ENCODE data around the gene TP63.

The TP63 gene

GRCh38 chr3:189635339-189635738 is 4.2 kb downstream of the TP63 start:
- TF ChIP-seq CTCF (IDR thresholded peaks at IDR 0.05), result no peak
- H3K27ac ChIP-seq, result no peak overlapping the region

GRCh38 chr3:189636048-189636447 is 4.9 kb downstream of the TP63 start:
- TF ChIP-seq CTCF (IDR thresholded peaks at IDR 0.05), result no peak
- no peak overlapping the region for H3K4me3 ChIP-seq
- DNase-seq (ENCODE audit: low spot score), result no peak
- no peak overlapping the region for H3K27ac ChIP-seq

More at GRCh38 chr3:189635339-189635738, 4.2 kb downstream of the TP63 start:
- no peak for DNase-seq (ENCODE audit: low spot score)
- H3K4me3 ChIP-seq, result no peak overlapping the region

- H3K27ac ChIP-seq, result no peak overlapping the region
- no peak for DNase-seq (ENCODE audit: low spot score)
- no peak for TF ChIP-seq CTCF (IDR thresholded peaks at IDR 0.05)
- H3K4me3 ChIP-seq, result no peak overlapping the region
Measured at GRCh38 chr3:189637750-189638149, 6.6 kb downstream of the TP63 start.

- no peak for TF ChIP-seq CTCF (IDR thresholded peaks at IDR 0.05)
- no peak for DNase-seq (ENCODE audit: low spot score)
- Histone ChIP-seq H3K27ac (no peak overlapping the region), H3K4me3 (no peak overlapping the region)
Measured at GRCh38 chr3:189638276-189639031, 7.3 kb downstream of the TP63 start.

GRCh38 chr3:189641776-189642175 is 10.6 kb downstream of the TP63 start:
- no peak for TF ChIP-seq CTCF (IDR thresholded peaks at IDR 0.05)
- no peak for DNase-seq (ENCODE audit: low spot score)
- H3K4me3 ChIP-seq, result no peak overlapping the region

GRCh38 chr3:189646853-189647542 is 15.8 kb downstream of the TP63 start:
- no peak for TF ChIP-seq CTCF (IDR thresholded peaks at IDR 0.05)

More at GRCh38 chr3:189641776-189642175, 10.6 kb downstream of the TP63 start:
- H3K27ac ChIP-seq, result no peak overlapping the region

GRCh38 chr3:189652042-189652441 is 20.9 kb downstream of the TP63 start:
- Histone ChIP-seq H3K27ac (no peak overlapping the region), H3K4me3 (no peak overlapping the region)
- TF ChIP-seq CTCF (IDR thresholded peaks at IDR 0.05), result no peak
- no peak for DNase-seq (ENCODE audit: low spot score)

More at GRCh38 chr3:189646853-189647542, 15.8 kb downstream of the TP63 start:
- Histone ChIP-seq H3K27ac (no peak overlapping the region), H3K4me3 (no peak overlapping the region)
- DNase-seq (ENCODE audit: low spot score), result no peak

Data from coronary artery (tissue), 2 donors.